Measurements from ENCODE around the gene CFAP141.

CFAP141 gene

GRCh38 chr1:154206196-154206595, at the start of gene CFAP141:
Gene CFAP141 (minus strand): TSS chr1:154206333. CDS start chr1:154206307, 26 bp downstream.
- Histone ChIP-seq H3K27me3 (no peaks in the 10 kb centered on the region), H3K4me1 (no peaks in the 10 kb centered on the region), H3K27ac (no peak within 1 kb of the TSS), H3K4me3 (no peak within 1 kb of the TSS), H3K36me3 (peaks cover 54 to 65% (median 55%) of the 10 kb centered on the region in 3 donors), H3K9me3 (no peaks in the 10 kb centered on the region)
- TF ChIP-seq CTCF (IDR thresholded peaks at IDR 0.05), result no peak
- intact Hi-C loops (cut with DNase I; ENCODE audit: low total_unique reads), result no loop called here
- DNase-seq, result no peak

- intact Hi-C loops (cut with DNase I; ENCODE audit: low total_unique reads), result no loop called here
- Histone ChIP-seq H3K4me1 (no peaks in the 10 kb centered on the region), H3K27me3 (no peaks in the 10 kb centered on the region), H3K9me3 (no peaks in the 10 kb centered on the region), H3K36me3 (peaks cover 99 to 100% (median 100%) of the 10 kb centered on the region in 3 donors), H3K27ac (no peak overlapping the region), H3K4me3 (no peak overlapping the region)
- no peak for DNase-seq
- TF ChIP-seq CTCF (IDR thresholded peaks at IDR 0.05), result no peak
Measured at GRCh38 chr1:154253671-154254070, 47.5 kb upstream of the CFAP141 start.

DNA sequence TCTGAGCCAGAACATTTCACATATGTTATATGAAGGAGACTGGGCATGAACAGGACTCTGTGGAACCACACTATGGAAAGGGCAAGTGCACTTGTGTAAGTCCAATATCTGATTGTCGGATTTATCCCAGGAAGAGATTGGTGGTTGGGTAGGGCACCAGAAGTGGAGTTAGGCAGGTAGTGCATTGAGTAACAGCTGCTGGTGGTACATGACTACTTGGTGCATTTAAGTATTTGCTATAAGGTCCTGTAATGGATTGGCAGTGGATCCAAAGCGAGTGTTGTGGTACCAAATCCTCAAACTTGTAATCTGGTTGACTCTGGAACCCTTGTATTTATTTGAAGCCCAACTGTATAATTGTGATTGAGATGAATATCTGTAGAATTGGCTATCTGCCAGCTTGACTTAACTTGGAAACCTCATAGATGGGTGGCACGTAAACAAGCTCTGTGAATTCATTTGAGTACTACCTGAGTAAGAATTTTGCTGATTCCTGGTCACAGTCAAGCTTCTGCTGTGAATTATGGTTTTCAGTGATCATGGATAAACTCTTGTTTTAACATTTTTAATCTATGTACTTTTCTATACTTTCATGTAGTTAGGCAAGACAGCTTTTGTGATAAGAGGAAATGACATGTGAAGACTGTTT, 35.7 kb upstream of the CFAP141 start:
- intact Hi-C loops (cut with DNase I; ENCODE audit: low total_unique reads), result no loop called here
- Histone ChIP-seq H3K9me3 (no peaks in the 10 kb centered on the region), H3K27me3 (no peaks in the 10 kb centered on the region), H3K4me3 (no peak overlapping the region), H3K4me1 (no peaks in the 10 kb centered on the region), H3K36me3 (peaks cover 62 to 100% (median 93%) of the 10 kb centered on the region in 3 donors), H3K27ac (no peak overlapping the region)
- DNase-seq, result no peak
- no peak for TF ChIP-seq CTCF (IDR thresholded peaks at IDR 0.05)

GRCh38 chr1:154240294-154240833, 34.2 kb upstream of the CFAP141 start:
- Histone ChIP-seq H3K4me1 (no peaks in the 10 kb centered on the region), H3K9me3 (no peaks in the 10 kb centered on the region), H3K36me3 (peaks cover 62 to 100% (median 93%) of the 10 kb centered on the region in 3 donors), H3K27me3 (no peaks in the 10 kb centered on the region), H3K27ac (no peak overlapping the region), H3K4me3 (no peak overlapping the region)
- intact Hi-C loops (cut with DNase I; ENCODE audit: low total_unique reads), result no loop called here
- TF ChIP-seq CTCF (IDR thresholded peaks at IDR 0.05), result no peak
- DNase-seq, result no peak

DNA sequence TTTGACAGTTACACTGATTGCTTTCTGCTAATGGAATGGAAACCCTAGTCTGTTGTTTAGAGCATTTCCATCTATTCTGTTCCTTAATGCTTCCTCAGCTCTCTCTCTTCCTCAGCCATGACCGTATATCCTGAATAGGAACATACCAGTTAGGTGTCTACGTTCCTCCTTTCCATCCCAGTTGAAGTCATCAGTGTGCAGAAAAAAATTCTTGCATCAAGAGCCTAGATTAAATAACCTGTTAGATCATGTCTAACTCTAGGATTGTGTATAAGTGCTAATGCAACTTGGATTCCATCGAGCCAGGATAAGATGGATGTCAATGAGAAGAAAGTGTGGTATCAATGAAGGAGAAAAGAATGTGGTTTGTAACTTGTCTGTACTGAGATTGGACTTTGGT, 33.4 kb upstream of the CFAP141 start:
- Histone ChIP-seq H3K9me3 (no peaks in the 10 kb centered on the region), H3K36me3 (peaks cover 63 to 100% (median 93%) of the 10 kb centered on the region in 3 donors), H3K27me3 (no peaks in the 10 kb centered on the region), H3K4me1 (no peaks in the 10 kb centered on the region), H3K4me3 (no peak overlapping the region), H3K27ac (no peak overlapping the region)
- DNase-seq, result no peak
- intact Hi-C loops (cut with DNase I; ENCODE audit: low total_unique reads), result no loop called here
- no peak for TF ChIP-seq CTCF (IDR thresholded peaks at IDR 0.05)
